Hematopoietic multipotent progenitor cell treated with erythropoietin and hydrocortisone succinate and interleukin-3 and kit ligand, for 17 days (in vitro differentiated cells): ENCODE data around the gene PHTF2.
"Not testable (repeated sequence)": the region's sequence is repeated elsewhere in the genome, so short reads cannot be mapped to it uniquely, and the experiment has no call there.

Experiments
- DNase-seq: peaks from one replicate; pipeline ENCODE4 v3.0.0-alpha.2; 2015; ENCODE audit warnings: low spot score

Gene PHTF2

DNA sequence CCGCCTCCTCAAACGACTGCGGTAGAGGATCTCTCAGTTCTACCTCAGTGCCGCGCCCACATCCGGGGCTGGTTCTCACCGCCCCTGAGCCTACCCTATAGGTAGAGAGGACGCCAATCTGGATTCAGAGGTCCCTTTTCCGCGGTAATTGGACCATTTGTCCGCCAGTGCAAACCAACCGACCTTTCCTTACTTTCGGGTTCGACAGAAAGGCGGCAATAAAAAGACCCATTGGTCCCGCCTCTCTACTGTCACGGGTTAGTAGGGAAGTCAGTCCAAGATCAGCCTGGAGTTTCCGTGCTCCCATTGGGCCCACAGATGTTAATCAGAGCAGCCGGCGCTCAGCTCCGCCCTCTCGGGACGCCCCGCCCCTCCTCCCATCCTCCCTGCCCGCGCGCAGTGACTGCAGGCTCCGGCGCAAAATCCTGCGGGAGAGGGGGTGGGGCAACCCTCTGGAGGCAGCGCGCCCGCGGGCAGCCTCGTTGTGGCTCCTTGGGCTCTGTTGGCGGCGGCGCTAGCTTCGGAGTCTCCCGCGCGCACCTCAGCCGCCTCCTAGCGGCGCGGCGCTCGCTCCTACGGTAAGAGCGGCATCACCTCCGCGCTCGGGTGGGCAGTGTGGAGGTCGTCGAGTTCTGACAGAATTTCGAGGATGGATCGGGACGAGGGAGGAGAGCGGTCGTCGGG is at the start of gene PHTF2, which contains the start of gene TMEM60:
PHTF2 (plus strand) TSS at position 380 of the 684 bp plus-strand sequence.
TMEM60 (minus strand) TSS at position 41 of the 684 bp plus-strand sequence. CDS start 4,061 bp downstream, outside the sequence.
- DNase-seq, result peak; percentile 93

DNA sequence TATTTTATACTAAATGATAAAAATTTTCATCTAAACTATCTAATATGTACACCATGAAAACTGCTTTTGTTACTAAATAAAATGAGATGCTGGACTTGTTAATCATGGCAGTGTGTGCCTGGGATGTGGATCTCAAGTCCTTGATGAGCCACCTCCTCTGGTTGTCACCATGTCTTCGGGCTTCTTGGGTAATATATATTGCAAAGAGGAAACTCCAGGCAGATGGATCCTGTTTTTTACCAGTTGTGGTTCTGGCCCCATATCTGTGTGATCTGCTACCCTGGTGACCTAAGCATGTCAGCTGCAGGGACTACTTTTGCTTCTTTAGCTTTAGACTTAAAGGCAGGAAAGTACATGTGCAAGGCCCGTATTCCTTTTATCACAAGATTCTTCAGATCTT is 46.6 kb upstream of the PHTF2 start:
- DNase-seq, result peak; percentile 32

DNA sequence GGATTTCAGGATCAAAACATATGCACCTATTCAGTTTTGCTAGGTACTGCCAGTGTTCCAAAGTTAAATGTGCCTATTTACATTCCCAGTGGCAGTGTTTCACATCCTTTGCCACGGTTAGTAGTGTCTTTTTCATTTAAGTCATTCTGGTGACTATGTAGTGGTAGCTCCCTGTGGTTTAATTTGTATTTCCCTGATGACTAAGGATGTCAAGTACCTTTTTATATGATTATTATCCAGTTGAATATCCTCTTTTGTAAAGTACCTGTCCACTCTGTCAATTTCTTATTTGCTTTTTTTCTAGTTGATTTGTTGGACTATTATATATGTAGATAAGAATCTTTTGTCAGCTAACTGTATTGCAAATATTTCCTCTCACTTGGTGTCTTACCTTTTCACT is 45.4 kb upstream of the PHTF2 start:
- no peak for DNase-seq

DNA sequence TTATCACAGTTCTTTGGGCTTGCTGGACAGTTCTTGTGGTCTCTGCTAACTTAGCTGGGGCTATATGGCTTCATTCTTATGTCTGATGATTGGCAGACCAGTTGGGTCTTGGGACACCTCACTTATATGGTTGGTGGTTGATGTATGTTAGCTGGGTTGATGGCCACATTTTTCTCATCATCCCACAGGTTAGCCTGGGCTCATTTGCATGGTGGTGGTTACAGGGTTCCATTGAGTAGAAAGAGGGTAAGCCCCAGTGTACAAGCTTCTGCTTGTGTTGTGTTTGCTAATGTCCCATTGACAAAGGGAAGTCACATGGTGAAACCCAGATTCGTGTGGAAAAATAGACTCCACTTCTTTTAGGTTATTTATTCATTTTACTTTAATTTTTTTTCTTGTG is 41.0 kb upstream of the PHTF2 start:
- no peak for DNase-seq

DNA sequence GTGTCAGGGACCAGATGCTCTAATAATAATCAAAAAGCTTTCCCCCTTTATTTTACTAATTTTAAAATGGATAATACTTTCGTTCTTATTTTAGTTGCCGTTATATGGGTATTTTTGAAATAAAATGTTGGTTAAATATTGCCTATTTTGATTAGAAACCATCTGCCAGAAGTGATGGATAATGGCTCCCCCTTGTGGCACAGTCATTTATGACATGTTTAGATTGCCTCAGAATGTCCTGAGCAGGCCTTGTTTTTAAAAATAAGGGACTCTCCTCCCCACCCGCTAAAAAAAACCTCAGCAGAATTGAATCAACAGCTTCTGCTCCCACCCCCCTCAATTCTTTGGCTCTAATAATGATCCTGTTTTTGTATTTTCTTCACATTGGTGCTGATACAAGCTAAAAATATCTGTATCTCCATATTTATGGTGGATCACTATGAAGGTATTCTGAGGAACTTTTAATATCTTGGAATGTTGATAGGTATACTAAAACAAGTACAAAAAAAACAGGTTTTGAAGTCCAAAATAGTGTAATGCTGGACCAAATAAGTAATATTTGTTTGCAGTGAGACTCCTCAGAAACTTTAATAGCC is 39.2 kb upstream of the PHTF2 start:
- DNase-seq, result peak; percentile 91

DNA sequence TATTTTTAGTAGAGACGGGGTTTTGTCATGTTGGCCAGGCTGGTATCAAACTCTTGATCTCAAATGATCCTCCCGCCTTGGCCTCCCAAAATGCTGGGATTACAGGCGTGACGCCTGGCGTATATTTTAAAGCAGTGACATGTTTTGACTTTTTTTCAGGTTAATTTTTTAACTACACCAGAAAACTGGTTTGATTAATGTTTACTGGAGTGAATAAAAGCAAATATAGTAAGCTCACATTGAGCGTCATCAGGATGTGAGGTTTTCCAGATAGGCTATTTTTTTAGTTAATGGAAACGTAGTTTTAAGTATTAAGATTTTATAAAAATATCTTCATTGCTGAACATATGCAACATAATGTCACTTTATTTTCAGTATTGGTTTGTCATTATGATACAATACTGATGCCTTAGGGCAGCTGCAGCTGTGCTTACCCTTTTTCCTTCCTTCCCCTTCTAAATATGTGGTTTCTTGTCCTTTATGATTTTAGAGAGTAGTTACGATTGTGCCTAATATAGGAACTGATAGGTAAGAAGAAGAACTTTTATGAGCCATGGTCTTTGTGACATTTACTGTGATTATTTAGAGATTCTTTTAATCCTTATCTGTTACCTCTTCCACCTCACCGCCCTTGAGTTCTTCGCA is 37.6 kb upstream of the PHTF2 start:
- no peak for DNase-seq

DNA sequence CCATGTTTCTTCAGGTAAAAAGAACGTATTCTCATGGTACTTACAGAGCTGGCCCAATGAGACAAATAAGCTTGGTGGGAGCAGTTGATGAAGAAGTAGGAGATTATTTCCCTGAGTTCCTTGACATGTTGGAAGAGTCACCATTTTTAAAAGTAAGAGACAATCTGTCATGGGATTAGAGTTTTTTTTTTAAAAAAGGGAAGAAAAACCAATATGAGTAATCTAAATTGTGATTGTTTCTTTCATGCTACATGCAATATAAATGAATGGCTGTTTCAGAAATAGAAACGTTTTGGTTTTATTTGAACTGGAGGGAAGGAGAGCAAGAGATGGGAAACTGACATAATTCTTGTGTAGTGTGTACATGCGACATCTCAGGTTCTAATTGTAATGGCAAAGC is 33.1 kb upstream of the PHTF2 start:
- DNase-seq, result no peak

DNA sequence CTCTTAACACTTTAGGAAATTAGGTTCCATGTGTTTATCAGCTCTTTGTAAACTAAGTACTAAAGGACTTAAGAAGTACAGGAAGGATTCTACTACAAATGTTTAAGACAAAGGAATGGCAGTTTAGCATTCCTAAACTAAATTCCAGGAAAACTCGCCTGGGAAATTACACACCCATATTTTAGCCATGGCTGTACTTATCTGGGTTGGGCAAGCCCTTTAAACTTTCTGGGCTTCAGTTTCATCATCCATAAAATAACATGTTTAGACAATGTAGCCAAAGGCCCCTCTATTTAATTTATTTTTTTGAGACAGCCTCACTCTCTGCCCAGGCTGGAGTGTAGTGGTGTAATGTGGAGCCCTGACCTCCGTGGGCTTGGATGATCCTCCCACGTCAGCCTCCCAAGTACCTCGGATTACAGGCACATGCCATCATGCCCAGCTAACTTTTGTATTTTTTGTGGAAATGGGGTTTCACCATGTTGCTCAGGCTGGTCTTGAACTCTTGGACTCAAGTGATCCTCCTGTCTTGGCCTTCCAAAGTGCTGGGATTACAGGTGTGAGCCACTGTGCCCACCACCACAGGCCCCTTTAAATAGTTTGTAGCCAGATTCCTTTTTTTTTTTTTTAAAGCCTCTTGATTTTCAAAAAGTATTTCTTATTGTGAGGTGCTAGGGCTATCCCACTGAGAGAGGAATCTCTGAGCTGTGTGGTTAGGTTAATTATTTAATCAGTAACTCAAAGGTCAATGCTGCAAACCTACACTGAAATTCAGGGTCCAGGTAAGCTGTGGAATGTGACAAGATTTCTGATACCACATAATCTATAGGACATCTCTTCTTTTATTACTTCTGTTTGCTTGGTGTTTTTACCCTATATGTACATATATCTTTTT is 32.4 kb upstream of the PHTF2 start:
- DNase-seq, result no peak

DNA sequence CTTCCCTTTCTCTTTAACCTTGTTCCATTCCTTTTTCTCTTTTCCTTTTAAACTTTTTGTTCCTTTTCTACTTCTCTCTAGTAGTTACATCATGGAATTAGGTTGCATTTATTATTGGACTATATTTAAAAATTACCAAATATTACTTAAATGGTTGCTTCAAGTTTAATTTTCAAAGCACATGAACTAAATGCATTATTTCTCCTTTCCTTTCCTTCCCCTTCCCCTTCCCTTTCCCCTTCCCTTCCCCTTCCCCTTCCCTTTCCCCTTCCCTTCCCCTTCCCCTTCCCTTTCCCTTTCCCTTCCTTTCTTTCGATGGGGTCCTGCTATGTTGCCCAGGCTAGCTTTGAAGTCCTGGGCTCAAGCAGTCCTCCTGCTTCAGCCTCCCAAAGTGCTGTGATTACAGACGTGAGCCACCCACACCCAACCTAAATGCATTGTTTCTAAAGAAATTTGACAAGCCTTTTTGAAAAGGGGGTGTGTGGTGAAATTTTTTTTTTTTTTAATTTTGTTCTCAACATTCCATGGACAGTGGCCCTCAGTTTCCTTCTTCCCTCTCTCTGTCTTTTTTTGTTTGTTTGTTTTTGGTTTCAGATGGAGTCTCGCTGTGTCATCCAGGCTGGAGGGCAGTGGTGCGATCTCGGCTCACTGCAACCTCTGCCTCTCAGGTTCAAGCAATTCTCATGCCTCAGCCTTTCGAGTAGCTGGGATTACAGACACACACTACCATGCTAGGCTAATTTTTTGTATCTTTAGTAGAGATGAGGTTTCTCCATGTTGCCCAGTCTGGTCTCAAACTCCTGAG is 31.6 kb upstream of the PHTF2 start:
- no peak for DNase-seq

DNA sequence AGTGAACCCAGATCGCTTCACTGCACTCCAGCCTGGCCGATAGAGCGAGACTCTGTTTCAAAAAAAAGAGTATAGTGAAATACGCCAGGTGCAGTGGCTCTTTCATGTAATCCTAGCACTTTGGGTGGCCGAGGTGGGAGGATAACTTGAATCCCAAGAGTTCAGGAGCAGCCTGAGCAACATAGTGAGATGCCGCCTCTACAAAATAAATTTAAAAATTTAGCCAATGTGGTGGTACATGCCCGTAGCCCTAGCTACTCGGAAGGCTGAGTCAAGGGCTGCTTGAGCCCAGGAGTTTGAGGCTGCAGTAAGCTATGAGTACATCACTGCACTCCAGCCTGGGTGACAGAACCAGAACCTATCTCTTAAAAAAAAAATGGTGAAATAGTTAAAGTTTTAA is 28.3 kb upstream of the PHTF2 start:
- DNase-seq, result no peak

DNA sequence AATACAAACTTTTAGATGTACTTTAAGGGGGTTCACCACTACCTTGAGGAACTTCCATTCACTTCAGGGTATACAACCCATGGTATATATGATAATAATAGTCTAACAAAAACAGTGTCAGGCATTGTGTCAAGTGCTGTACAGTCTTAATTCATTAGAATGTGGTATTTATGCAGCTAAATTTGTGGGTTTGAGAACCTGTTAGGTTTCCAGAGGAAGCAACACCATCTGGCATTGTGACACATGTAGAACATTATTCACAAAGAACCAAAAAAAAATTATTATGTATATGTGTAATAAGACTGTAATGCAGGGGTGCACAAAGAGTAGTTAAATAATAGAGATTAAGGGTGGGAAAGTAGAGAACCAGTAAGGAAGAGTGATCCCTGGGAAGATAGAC is 26.7 kb upstream of the PHTF2 start:
- no peak for DNase-seq

DNA sequence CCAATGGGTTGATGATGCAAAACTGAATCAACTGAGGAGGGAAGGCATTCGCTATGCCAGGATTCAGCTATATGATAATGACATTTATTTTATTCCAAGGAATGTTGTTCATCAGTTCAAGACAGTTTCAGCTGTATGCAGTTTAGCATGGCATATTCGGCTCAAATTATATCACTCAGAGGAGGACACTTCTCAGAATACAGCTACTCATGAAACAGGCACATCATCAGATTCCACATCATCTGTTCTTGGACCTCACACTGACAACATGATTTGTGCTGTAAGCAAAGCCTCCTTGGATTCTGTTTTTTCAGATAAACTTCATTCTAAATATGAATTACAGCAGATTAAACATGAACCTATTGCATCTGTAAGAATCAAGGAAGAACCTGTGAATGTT is 20.0 kb upstream of the PHTF2 start:
- DNase-seq, result no peak

DNA sequence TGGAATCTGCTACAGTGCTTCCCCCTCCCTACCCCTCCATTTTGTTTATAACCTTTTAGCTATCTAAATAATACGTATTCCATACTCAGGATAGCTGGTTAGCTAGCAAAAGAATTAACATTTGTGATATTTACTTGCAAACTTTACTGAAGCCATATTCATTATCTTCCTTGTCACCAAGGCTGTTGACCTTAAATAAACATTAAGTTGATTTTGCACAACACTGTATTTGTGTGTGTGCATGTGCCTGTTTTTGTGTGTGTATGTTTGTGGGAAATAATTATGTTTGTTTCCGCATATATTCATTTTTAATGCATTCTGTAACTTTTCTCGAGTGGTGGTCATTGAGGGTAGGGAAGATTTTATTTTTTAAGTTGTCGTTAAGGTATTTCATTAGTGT is 16.2 kb upstream of the PHTF2 start:
- DNase-seq, result no peak

DNA sequence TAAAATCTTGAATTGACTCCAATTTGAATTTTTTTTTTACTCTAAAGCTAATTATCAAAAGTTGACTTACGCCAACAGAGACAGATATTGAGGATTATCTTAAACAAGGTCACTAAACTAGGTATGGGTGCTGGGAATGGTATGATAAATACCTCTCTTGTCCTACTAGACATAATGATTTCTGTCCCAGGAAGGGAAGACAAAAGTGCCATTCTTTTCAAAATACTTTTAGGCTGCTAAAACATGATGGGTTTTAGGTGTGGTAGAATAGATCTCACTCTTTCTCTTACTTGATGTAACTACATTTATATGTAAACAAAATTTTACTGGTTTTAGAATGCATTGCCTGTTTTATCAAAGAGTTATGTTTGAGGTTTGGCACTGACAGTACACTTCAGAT is 15.5 kb upstream of the PHTF2 start:
- DNase-seq, result no peak

DNA sequence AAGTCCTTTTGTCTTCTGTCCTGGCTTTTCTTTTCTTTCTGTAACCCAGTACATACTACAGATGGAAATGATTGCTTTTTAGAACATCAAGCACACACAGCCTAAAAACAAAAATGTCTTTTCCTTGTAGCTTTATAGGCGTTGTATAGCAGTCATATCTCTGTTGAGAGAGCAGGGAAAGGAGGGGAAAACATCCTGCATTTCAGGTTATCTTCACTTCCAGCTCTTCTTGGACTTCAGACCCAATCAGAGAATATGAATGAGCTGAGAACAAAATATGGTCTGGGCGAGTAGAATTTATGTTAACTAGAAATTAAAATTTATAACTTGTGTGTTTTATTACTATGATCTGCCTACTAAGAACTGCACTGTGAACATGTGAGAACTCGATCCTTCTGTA is 15.0 kb upstream of the PHTF2 start:
- DNase-seq, result no peak

DNA sequence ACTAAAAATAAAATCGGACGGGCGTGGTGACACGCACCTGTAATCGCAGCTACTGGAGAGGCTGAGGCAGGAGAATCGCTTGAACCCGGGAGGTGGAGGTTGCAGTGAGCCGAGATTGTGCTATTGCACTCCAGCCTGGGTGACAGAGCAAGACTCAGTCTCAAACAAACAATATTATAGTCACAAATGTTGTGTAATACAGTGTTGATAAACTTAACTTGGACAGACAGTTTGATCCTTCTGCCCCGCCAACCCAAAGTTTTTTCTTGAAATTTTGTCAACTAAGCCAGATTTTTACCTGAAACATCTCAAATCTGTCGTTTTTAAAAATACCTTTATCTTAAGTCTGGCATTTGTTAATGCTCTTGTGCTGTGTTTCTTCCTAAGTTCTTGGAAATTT is 14.1 kb upstream of the PHTF2 start:
- DNase-seq, result not testable (repeated sequence)

DNA sequence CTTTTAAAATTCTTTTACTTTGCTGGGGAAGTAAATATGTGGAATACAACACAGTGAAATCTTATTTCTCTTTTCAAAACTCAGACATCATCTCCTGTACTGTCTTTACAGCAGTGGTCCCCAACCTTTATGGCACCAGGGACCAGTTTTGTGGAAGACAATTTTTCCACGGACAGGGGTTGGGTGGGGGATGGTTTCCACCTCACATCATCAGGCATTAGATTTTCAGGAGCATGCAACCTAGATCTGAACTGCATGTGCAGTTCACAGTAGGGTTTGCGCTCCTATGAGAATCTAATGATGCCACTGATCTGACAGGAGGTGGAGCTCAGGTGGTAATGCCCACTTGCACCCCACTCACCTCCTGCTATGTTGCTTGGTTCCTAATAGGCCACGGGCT is 12.6 kb upstream of the PHTF2 start:
- no peak for DNase-seq

DNA sequence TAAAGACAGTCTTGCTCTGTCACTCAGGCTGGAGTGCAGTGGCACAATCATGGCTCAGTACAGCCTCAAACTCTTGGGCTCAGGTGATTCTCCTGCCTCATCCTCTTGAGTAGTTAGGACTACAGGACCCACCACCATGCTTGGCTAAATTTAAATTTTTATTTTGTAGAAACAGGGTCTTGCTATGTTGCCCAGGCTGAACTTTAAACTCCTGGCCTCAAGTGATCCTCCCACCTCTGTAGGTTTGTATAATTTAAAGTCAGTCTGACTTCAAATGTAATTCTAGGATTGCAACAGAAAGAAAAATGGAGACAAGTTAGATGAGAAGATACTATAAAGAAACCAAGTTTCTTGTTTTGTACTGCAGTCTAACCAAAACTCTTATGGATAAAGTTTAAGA is 11.8 kb upstream of the PHTF2 start:
- no peak for DNase-seq

DNA sequence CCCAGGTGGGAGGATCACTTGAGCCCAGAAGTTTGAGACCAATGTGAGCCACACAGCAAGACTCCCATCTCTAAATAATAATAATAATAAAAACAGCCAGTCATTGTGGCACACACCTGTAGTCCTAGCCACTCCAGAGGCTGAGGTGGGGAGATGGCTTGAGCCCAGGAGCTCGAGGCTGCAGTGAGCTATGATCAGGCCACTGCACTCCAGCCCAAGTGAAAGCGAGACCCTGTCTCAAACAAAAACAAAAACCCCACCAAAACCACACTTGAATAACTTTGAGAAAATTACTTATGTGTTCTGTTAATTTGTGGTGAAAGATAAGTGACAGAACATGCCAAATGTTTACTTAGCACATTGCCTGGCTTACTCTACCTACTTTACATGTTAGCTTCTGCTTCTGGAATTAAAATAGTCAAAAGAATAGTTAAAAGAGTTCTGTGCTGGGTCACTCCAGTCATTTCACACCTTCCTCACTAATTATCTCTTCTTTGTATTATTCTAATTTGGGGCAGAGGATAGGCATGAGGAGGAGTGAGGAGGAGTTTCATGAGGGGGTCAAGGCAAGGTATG is 10.2 kb upstream of the PHTF2 start:
- DNase-seq, result no peak

DNA sequence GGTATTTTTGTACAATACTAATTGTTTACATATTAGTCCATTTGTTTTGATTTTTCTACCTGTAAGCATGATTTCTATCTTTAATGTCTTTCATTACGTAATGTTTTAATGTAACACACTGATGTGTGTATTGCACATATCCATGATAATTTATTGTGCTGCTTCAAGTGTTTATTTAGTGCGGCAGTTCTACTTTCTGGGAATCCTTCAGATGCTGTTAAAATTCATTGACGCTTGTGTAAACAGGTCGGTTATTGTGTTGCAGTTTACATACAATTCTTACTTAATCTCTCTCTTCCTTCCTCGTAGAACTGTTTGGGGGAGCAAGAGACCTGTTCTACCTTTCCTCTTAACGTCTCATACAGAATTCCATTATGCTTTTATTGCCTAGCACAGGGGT is 7.2 kb upstream of the PHTF2 start:
- DNase-seq, result no peak

DNA sequence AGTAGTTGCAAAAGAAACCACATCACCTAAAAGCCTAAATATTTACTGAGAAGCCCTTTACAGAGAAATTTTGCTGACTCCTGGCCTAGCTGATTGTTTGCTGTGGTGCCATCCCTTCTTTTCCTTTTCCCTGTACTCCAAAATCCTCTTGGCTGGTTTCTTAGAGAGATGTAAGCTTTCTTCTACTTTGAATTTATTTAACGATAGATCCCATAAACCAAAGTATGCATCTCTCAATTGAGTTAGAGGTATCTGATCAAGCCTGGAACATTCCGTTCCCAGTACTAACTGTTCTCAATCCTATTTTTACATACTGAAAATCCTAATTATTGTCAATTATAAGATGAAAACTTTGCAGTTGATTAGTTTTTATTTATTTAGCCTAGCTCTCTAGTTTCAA is 6.6 kb upstream of the PHTF2 start:
- DNase-seq, result no peak
